HG03558 (cell line): ENCODE measurements around the gene KCNQ4.

ENCODE experiments used
- ATAC-seq: cut with Tn5 transposase; IDR thresholded peaks from one replicate; pipeline ENCODE4 v1.9.1; 2021; ENCODE audit warnings: moderate number of reproducible peaks; ENCODE audit not compliant: unreplicated experiment; ENCODE audit errors: extremely low read depth

Gene KCNQ4

DNA sequence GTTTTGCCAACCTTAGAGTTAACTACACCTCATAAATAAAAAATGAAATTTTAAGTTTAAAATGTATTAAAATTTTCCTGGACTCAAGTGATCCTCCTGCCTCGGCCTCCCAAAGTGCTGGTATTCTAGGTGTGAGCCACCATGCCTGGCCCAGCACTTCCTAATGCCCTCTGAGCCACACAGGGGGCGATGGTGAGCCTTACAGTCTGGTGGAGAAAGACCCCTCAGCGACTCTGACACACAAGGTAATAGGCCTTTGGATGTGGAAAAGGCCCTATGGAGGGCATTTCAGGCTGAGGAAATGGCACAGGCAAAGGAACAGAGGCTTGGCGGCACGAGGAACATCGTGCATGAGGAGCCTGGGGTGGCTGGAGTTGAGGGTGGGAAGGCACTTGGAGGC lies 71.9 kb downstream of the KCNQ4 start:
- no peak for ATAC-seq

DNA sequence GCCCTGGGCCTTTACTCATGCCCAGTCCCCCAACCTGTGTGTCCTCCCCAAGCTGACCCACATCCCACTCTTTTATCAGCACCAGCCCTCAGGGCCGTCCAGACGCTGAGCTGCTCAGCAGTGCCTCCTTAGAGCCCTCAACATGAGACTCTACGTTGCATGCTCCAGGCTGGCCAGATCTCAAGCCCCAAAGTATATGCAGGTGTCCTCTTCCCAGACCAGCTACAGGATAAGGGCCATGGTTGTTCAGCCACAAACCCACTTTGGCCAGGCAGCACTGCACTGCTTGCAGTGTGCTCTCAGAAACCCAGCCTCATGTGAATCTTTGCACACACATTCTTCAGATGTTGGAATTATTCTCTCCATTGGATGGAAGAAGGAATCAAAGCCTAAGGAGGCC lies 72.5 kb downstream of the KCNQ4 start:
- no peak for ATAC-seq

DNA sequence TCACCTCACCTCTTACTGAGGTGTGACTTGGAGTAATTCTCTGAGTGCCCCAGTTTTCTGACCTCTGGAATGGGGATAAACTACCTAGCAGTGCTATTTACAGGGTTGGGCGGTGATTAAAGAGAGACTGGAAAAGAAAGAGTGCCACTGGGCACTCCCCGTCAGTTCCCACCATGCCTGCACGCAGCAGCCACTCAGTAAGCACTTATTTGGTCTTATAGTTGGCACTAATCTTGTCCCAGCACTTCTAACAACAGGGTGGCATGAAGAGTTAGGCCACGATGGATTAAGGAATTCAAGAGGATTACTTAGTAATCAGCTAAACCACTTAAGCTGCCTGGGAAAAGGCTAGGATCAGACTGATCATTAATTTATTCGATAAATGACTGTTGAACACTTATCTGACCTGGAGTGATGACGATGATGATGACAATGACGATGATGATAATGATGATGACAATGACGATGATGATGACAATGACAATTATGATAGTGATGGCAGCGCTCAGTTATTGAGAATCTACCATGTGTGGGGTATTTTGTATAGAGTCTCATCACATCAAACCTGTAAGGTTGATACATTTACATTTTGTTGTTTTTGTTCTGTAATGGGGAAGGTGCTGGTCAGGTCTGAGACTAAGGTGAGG lies 73.2 kb downstream of the KCNQ4 start:
- ATAC-seq: no peak

DNA sequence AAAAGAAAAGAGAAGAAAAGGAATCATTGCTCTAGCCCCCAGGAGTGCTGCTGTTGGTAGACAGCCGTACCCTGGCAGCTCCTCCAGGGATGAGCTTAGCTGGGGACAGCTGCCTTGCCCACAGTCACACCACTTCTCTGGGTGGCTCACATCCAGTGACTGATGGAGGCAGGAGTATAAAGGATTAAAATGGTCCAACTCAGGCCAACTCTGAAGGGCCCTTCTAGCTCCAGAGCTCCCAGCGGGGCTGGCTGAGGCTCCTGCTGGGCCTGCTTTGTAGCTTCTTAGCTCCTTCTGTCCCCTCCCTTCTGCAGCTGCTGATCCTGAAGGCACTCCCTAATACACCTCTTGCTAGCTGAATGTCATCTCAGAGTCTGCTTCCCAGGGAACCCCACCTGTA lies 74.2 kb downstream of the KCNQ4 start:
- ATAC-seq: no peak

DNA sequence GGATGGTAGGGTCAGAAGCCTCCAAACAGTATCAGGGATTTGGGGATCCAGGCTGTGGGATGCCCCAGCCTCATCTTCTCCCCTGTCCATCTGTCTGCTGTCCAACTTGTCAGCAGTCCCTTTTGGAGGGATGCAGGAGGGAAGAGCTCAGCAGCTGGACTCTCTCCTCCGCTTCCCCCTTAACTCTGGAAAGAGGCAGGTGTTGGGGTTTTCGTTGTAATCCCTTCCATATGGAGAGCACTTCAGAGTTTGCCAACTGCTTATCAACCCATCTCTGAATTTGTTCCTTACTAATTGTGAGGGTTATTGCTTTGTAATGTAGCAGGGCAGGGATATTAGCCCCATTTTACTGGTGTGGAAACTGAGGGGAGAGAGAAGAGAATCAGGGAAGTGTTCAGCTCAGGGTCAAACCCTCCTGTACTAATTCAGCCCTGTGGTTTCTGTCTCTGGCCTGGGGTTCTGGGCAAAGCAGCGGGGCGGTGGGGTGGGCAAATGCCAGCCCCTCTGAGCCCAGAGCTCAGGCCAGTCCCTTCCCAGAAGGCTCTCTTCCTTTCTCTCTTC lies 75.3 kb downstream of the KCNQ4 start:
- no peak for ATAC-seq

DNA sequence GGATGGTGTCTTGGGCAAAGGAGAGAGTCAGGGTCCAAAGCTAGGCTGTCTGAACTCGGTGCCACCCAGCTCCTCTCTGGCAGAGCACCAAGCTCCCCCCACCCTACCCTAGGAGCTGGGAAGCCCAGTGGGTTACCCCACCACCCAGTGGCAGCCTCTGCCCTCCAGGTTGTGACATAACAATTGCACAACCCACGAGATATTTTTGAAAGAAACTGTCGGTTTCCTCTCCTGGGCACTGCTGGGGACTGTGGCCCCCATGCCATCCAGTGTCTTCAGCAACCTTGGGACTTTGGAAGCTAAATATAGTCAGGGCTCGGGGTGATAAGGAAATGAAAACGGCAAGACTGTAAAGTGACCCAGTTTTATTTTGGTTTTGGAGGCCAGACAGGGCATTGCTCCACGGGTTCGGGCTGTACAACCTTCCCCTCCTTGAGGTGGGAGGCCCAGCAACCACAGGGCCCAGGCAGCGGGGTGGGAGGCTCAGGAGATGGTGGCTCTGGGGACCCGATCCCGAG lies 77.2 kb downstream of the KCNQ4 start:
- no peak for ATAC-seq

DNA sequence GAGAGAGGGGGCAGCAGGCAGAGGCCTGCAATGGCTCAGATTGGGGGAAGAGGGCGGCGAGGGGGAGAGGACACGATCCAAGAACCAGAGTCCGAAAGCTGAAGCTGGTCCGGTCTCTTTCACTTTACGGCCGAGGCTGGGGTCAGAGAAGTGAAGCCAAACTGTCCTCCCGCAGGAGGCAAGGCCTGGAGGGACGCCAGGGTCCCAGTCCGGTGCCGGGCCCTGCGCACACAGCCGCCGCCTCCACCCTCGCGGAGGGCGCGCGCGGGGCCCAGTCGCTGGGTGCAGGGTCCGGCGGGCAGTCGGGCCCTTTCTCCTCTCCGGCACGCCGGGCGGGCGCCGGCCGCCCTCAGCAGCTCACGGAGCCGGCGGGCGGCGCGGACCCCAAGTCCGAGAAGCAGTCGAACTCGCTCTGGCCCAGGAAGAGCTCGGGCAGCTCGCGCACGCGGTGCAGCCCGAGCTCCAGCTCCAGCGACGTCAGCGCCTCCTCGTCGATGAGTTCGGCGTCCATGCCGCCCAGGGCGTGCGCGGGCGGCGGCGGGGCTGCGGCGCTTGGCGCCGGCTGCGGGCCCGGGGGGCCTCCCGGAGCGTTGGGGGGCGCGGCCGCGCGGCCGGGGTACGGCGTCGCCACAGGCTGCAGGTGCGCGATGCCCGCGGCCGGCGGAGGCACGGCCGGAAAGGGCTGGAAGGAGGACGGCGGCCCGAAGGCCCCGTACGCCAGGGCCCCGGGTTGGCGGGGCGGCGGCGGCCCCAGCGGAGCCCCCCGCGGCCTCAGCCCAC lies 77.8 kb downstream of the KCNQ4 start:
- no peak for ATAC-seq

DNA sequence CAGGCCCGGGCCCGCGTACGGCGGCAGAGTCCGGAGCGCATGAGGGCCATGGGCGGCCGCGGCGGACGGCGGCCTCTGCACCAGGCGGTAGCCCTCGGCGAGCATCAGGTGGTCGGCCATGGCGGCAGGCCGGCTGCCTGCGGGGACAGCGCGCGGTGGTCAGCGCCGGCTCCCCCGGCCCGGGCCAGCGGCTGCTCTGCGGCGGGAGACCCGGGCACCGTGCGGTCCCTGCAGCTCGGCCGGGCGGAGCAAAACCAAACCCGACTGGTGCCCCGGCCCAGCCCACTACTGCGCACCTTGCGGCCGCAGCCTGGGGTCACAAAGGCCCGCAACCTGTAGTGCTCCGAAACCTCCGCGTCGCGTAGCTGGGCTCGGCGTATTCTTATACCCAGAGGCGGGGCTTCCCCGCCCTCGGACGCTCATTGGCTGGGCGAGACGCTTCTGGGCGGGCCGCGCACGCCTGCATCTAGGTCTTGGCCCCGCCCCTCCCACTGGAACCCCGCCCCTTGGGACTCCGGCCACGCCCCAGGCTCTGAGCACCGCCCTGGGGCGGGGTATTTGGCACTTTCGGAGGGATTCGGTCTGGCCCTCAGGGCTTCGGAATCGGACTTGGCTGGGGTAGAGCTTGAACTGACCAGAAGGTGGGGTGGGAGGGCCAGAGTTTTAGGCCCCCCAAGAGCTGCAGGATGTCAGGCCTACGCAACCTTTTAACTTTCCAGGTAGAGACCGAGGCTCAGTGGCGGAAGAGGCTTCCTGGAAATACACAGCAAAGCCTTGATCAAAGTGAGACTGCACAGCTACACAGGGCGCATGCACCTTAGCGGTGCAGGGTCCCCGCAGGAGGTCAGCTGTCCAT lies 78.6 kb downstream of the KCNQ4 start, which contains the start of gene CITED4:
TSS of gene CITED4 (minus strand) at position 356 of the 856 bp plus-strand sequence. CDS start at position 120, 236 bp downstream.
- peak; percentile 70 for ATAC-seq

DNA sequence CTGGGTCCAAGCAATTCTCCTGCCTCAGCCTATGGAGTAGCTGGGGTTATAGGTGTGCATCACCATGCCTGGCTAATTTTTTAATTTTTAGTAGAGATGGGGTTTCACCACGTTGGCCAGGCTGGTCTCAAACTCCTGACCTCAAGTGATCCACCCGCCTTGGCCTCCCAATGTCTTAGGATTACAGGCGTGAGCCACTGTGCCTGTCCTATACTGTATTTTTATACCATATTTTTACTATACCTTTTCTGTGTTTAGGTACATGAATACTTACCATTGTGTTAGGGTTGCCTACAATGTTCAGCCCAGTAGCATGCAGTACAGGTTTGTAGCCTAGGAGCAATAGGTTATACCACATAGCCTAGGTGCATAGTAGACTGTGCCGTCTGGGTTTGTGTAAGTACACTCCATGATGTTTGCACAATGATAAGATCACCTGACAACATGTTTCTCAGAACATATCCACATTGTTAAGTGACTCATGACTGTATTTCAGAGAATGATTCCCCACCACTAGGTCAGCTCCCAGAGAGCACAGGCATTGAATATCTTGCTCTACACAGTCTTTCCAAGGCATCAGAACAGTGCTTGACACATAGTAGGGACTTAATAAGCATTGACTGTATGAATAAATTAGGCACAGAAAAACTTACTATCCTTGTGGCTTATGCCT lies 84.6 kb downstream of the KCNQ4 start:
- no peak for ATAC-seq

DNA sequence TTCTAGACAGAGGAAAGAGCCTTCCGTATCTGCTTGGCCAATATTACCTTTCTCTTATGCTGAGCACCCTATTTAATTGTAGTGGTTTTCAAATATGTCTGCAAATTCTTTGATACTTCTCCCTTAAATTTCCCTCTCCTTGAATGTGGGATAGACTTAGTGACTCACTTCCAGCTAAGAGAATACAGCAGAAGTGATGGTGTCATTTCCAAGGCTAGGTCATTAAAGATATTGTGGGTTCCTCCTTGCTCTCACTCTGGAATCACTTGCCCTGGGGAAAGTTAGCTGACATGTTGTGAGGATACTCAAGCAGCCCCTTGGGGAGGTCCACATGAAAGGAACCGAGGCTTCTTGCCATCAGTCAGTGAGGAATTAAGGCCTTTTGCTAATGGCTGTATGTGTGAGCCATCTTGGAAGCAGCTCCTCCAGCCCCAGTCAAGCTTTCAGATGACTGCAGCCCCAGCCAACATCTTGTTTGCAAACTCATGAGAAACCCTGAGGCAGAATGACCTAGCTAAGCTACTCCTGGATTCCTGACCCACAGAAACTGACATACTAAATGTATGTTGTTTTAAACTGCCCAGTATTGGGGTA lies 86.6 kb downstream of the KCNQ4 start:
- no peak for ATAC-seq

DNA sequence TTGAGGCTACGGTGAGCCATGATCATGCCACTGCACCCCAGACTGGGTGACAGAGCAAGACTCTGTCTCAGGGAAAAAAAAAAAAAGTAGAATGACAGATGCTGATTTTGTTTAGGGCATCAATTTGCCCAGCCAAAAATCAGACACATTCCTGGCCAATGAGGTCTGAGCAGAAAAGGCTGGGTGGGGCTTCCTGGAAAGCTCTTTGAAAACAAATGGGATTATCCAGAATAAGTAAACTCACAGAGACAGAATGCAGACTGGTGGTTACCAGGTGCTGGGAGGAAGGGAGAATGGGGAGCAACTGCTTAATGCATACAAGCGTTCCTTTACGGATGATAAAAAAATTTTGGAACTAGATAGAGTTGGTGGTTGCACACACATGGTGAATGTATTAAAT lies 88.7 kb downstream of the KCNQ4 start:
- ATAC-seq: no peak

DNA sequence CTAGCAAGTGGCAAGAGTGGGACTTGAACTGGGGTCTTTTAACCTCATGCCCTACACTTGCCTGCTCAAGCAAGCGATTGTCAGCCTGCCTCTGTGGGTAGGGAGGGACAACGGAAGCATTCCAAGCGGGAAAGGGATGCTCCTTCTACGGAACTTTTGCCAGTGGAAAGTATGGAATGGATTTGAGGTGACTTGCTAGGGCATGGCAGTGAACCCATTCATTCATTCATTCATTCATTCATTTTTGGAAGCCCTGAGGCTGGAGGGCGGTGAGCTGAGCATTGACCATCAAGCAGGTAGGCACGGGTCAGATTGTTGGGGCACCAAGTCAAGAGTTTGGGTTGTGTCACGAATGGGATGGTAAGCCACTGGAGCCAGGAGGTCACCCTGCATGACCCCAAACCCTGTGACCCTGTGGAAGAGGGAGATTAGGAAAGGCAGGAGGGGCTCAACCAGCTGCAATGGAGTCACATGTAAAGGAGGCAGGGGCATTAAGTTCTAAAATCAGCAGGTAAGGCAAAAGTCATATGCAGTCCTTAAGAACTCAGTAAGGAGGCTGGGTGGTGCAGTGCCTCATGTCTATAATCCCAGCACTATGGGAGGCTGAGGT lies 90.4 kb downstream of the KCNQ4 start:
- ATAC-seq: no peak

DNA sequence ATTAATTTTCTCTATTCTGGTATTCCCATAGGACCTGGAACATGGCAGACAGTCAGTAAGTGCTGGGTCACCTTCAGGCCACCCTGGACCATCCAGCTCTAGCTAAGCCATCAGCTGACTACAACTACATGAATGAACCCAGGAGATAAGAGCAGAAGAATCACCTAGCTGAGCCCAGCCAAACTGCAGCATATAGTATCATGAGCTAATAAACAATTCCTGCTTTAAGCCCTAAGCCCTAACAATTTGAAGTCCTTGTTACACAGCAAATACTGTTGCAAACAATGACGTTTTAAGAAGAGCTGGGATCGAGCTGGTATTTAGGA lies 92.8 kb downstream of the KCNQ4 start:
- ATAC-seq: no peak

DNA sequence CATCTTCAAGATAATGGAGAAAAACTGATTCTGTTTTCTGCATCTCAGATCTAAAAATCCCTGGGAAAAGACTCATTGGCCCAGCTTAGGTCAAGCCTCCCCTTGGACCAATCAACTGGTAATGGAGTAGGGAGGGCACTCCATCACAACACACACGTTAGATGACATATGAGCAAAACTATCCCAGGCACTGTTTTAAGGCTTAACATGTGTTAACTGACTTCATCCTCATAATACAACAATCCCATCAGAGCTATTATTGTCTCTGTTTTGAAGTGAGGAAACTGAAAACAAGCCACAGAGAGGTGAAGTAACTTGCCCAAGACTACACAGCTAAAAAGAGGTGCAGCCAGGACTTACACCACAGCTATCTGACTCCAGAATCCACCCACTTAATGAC lies 93.3 kb downstream of the KCNQ4 start:
- ATAC-seq: no peak

DNA sequence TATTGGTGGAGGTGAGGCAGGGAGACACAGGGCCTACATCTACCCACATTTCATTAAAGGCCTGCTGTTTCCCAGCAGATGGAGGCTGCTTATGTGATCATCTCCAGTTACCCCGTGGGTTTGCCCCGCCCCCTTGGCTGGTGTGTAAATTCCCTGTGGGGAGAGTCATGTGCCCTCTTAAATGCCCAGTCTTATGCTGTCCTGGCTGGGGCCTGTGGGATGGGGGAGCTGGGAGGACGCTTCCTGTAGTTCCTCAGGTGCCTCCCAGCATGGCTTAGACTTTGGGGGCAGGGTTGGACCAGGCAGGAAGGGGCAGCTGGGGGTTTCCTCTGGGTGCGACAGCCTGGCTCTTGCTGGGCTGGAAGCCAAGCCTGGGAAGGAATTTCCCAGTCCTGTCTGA lies 94.1 kb downstream of the KCNQ4 start:
- no peak for ATAC-seq

DNA sequence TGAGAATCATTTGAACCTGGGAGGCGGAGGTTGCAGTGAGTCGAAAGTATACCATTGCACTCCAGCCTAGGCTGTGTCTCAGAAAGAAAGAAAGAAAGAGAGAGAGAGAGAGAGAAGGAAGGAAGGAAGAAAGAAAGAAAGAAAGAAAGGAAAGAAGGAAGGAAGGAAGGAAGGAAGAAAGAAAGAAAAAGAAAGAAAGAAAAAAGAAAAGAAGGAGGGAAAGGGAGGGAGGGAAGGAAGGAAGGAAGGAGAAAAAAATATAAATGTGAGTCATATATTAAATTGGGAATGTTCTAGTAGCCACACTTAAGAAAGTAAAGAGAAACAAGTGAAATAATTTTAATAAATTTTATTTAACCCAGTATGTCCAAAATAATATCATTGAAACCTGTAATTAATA lies 95.3 kb downstream of the KCNQ4 start:
- ATAC-seq: no peak

DNA sequence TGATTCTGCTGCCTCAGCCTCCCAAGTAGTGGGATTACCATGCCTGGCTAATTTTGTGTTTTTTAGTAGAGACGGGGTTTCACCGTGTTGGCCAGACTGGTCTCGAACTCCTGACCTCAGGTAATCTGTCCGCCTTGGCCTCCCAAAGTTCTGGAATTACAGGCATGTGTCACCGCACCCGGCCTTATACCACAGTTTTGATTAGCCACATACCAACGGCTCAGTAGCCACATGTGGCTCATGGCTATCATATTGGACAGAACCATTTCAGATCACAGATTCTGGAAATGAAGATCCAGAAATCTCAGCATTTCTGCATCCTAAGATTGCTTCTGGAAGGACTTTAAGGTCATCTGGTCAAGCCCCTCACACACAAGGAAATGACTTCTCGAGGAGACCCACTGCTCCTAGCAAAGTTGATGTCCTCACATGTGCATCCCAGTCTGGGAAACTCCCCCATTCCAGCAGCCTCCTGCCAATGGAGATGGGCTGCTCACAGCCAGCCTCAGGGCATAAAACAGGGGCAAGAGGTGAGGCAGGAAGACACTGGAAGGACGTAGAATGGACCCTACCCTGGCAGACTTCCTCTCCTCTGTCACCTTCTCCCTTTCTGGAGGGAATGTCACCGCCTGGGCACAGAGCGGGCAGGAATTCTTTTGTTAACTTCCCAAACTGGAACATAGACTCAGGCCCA lies 96.0 kb downstream of the KCNQ4 start:
- ATAC-seq: no peak

DNA sequence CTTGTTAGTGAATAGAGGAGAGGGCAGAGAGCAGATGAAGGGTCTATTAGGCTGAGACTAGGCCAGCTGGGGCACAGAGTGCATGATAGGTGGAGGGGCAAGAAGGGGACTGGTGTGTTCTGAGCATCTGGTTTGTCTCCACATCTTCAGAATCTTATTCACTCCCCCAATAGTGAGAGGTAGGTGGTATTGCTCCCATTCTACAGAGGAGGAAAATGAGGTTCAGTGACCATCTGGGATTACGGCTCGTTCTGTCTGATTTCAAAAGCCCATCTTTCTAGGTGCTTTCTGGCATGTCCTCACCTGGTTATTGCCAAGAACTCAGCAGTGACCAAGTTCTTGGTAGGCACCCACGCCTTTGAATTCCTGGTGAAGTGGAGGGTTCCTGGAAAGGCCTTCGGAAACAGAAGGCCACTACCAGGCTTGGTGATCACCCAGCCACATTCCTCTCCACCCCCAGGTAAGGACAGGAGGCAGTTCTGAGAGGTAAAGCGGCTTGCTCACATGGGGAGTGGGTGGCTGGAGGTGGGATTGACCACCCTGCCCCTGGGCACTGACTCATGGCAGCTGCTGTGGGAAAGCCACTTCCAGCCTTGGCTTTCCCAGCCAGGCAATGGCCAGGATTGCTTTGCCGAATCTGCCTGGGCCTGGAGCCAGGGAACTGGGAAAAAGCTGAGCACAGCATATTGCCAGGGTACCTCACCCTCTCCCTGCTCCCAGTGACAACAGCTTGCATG lies 97.4 kb downstream of the KCNQ4 start:
- ATAC-seq: no peak
